OCI-M2 (cell line): ENCODE results near the gene SMOC2.

ENCODE experiments used
- DNase-seq: peaks from one replicate; lab custom pipeline; 2025; ENCODE audit not compliant: unreplicated experiment; lab: John Stamatoyannopoulos, UW

The SMOC2 gene, protein sequence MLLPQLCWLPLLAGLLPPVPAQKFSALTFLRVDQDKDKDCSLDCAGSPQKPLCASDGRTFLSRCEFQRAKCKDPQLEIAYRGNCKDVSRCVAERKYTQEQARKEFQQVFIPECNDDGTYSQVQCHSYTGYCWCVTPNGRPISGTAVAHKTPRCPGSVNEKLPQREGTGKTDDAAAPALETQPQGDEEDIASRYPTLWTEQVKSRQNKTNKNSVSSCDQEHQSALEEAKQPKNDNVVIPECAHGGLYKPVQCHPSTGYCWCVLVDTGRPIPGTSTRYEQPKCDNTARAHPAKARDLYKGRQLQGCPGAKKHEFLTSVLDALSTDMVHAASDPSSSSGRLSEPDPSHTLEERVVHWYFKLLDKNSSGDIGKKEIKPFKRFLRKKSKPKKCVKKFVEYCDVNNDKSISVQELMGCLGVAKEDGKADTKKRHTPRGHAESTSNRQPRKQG

DNA sequence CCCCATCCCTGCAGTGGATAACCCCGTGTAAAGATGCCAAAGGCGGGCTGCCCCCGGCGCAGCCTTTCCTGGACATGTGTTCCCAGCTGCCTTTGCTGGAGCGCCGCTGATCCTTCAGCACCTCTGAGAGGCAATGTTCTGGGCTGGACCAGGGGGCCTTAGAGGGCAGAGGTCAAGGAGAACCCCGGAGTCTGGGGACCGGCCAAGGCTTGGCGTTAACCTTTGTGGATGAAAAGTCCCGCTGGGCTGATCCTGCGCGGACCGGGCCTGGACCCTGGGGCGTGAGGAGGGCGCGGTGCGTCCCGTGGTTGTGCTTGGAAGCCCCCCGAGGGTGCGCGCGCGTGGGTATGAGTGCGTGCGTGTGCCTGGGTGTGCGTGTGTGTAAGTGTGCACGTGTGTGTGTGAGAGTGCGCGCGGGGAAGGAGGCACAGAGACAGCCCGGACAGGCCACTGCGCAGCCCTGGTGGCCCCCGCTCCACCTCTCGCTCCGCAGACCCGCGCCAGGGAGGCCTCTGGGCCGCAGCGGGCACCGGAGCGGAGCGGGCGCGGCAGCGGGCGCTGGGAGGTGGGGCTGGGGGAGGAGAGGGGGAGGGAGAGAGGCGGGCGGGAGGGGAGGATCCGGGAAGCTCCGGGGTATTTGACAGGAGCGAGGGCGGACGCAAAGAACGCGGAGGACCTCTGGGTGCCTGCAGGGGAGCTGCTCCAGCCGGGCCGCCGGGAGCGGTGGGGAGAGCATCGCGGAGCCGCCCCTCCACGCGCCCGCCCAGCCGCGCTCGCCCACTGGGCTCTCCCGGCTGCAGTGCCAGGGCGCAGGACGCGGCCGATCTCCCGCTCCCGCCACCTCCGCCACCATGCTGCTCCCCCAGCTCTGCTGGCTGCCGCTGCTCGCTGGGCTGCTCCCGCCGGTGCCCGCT lies at the start of gene SMOC2:
Gene SMOC2 (plus strand): TSS at position 665 of the 914 bp plus-strand sequence. CDS start 187 bp downstream, at position 852.
- no peak for DNase-seq

DNA sequence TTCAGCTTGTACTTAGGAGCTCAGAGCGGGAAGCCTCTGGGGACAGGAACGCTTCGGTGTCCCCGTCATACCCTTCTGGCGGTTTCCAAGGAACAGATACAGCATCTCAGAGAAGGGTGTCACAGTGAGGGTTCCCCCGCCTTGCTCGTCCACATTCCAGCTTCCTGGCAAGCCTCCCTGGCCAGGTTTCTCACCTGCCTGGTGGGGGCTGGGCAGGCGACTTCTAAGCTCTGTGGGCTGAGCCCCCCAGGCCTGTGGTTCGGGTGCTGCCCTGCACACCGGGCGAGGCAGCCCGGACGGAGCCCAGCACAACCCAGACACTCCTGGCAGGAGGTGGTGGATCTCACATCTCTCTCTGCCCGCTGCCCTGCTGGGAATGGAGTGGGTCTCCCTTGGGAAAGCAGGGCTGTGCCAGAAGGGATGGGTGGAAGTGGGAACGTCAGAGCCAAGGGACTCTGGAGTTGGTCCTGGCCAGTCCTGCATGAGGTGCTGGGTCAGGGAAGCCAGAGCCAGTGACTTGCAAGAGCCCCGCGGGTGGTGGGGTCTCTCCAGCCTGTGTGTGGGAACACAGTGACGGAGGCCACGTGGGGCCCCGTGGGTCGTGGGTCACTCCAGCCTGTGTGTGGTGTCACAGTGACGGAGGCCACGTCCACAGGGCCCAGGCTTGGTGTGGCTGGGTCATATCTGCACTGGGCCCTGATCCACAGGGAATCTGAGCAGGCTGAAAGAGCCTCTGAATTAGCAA lies 47.7 kb upstream of the SMOC2 start:
- no peak for DNase-seq

DNA sequence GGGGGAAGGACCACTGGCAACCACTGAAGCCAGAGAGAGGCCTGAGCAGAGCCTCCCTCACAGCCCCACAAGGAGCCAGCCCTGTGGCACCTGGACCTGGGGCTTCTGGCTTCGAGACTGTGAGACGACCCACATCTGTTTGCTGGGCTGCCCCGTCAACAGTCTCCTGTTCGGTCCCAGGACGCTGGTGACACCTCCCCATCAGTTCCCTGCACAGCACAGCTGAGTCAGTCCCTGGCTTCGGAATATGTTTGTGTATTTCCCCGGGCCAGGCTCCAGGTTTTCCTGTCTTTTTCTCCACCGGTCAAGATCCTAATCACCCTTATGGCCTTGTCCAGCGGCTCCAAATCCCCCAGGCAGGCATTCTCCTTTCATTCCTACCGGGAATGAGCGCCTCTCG lies 46.4 kb upstream of the SMOC2 start:
- no peak for DNase-seq

DNA sequence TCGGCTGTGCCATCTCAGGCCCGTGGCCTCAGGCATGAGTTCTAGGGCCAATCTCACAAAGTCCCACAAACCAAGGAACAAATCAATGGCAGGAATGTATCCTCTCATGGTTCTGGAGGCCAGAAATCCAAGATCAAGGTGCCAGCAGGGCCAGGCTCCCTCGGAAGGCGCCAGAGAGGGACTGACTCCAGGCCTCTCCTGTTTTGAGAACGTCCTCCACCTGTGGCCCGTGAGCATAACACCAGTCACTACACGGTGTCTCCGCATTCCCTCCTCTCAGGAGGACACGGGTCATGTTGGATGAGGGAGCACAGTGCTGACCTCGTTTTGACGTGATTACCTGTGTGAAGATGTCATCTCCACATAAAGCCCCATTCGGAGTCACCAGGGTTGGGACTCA lies 45.0 kb upstream of the SMOC2 start:
- no peak for DNase-seq

DNA sequence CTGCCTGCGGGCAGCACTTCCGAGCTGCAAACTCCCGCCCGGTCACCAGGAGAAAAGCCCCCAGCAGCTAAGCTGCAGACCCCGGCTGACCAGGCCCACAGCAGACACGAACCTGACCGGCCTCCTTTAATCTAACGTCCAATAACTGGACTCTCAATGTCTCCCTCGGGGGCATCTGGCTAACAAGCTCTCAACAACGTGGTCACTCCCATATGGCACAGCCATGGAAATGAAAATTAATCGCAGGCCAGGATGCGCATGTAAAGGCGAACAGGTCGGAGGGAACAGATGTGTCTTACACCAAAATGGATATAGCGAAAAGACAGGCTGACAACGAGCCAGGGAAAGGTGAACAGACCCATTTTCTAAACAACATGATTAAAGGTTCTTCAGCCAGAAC lies 44.4 kb upstream of the SMOC2 start:
- DNase-seq: no peak

DNA sequence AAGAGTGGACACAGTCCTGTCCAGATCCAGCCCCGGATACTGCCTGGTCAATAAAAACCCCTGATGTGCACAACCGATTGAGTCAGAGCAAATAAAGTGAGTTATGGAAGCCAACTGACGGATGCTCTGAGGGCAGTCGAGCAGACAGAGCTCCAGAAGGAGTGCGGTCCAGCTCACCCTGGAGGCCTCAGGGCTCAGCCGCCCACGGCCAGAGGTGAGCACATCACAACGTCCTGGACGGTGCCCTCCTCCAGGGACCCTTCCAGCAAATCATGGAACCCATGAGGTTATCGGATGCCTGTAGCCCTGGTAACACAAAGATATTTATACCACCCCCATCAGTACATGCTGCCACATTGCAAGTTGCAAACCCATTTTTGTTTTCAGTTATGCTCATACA lies 44.0 kb upstream of the SMOC2 start:
- no peak for DNase-seq

DNA sequence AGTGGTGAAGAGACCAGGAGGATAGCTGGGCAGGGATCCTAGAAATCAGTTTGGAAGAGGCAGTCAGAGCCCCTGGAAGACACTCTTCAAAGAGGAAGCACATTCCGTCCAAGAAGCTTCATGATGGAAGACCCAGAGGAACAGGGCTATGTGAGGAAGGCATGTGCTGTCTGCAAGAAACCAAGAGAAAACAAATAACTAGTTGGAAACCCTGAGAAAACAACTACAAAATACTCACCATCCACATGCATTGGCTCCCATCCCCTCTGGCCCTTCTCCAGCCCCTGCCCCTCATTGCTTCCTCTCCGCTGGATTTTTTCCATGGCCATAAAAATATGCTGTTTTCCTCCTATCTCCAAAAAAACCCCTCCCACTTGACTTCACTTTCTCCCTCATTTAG lies 40.9 kb upstream of the SMOC2 start:
- DNase-seq: no peak

DNA sequence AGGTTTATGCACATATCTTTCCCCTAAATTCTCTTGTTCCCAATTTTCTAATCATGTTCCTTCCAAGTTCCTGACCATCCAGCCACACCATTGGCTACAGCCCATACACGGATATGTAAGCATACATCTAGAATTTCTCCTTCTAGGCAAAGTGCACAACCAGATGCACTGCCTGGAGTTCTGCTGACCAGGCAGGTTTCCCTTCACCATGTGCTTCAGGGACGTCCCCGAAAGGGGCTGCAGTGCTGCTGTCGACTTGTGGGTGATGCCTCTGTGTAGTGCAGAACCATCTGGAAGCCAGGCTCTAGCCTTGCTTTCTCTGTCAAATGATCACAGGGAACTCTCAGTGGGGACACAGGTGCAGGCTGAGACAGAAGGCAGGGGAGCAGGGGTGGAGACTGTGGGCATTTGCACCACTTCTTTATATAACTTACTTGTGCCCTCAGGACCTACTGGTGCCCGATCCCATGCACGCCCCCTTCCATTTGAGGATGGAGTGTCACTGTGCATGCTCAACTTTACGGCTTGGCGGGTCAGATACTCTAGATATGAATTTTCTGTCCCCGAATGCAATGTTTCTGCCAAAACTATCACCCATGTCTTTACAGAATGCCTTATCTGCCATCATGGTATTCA lies 37.5 kb upstream of the SMOC2 start:
- DNase-seq: no peak

DNA sequence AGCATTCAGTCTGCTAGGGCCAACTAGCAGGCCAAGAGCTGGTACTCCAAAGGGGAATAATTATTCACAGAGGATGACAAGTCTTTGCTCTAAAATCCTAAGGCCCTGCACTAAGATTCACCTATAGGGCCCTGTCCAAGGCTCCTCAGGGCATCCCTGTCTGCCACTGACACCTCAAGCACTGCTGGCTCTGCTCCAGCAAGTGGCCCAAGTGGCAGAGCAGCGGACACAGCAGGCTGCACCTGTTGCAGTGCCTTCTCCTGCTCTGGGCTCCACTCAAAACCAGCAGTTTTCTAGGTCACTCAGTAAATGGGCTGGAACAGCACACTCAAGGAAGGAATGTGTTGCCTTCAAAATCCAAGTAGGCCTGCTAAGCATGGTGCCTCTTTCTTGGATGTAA lies 36.4 kb upstream of the SMOC2 start:
- no peak for DNase-seq

DNA sequence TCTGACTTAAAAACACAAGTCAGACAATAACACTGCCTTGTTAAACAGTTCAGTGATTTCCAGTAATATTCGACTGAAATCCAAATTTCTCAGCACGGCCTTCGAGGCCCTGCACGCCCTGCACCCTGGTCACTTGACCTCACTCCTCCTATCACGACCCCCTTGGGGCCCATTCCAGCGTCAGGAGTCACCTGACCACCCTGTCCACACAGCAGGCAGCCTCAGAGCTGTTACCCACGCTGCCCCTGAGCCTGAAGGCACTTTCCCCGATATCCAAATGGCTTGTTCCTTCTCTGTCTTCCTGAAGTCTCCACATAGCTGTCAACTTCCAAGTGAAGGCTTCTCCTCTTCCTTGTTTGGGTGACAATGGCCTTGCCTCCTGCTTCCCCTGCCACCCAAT lies 33.1 kb upstream of the SMOC2 start:
- DNase-seq: no peak

DNA sequence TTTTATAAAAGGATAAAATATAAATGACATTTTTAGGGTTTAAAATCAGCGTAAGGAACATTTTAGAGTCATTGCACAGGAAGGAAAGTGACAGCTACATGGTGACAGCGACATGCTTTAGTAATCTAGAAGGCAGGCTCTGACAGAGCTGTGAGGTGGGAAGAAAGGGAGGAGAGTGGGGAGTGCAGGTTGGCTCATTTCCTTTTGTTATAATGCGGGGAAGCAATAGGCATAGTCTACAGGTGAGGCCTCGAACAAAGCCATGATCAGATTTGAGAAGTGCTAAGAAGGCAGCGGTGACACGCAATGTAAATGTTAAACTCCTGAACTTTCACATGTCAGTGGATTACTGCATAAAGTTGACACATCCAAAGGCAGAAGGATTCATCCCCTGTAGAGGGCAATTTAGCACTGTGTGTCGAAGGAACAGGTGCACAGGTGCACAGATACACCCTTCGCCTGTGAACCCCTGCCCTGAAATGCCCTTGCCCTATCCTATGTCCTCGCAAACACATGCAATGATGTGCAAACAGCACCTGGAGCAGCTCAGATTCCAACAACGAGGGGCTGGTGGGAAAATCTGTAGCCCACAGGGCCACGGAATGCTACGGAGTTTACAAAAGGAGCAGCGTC lies 32.4 kb upstream of the SMOC2 start:
- DNase-seq: no peak

DNA sequence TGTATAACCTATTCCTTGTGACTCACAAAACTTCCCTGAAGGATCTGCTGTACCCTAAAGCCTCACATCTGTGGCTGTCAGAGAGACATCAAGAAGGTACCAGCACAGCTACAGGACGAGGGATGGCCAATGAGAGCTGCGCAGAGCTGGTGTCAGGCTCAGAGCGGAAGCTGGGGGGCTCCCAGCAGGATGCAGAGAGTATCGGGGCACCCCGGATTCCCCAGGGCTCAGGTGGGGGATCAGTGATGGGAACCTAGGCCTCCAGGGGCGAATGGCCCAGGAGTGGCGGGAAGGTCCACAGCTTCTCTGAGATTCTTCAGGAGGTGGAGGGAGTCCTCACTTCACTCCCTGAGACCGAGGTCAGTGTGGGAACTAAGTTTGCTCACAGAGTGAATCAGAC lies 30.9 kb upstream of the SMOC2 start:
- no peak for DNase-seq

DNA sequence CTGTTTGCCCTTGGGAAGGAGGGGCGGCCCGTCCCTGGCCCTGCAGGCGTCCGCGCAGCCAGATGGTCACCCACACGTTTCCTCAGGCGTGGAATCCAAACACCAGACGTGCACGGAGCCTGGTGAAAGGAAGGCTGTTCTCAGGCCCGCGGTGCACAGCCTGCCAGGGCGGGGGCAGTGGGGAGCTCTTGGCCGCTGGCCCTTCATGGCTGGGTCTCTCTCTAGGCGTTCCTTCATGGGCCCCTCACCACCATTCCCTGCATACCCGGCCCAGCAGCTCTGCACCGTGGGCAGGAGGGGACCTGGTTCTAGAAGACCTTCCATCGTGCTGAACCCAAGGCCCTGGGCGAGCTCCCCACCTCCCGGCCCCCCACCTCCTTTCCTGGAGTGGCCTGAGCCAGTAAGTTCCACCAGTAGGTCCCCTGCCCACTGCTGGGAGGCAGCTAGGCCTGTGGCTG lies 30.4 kb upstream of the SMOC2 start:
- no peak for DNase-seq

DNA sequence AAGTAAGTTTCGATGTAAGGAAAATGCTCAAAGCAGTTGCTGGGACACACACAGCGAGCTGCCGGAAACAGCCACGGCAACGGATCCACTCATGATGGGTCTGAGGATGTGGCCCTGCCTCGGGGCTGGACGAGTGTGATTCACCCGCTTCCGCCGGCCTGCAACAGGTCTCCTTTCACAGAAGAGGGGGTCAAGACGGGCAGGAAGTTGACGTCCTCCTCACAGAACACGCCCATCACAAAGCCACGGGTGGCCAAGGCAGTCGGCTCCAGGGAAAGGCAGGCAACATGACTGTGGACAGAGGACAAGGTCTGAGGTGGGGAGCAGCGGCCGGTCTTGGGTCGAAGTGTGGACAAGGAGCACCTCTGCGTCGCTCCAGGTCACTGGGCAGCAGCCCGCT lies 29.9 kb upstream of the SMOC2 start:
- no peak for DNase-seq

DNA sequence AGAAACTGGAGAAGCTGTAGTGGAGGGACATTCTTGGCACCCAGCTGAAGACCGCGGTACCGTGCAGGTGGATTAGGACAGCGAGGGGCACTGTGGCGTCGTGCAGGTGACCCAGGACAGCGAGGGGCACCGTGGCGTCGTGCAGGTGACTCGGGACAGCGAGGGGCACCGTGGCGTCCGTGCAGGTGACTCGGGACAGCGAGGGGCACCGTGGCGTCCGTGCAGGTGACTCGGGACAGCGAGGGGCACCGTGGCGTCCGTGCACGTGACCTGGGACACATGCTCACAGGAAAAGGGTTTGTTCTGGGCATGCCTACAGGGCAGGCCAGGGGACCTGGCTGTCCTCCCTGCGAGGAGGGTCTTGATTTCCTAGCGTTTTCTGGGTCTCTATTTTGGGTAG lies 29.2 kb upstream of the SMOC2 start:
- no peak for DNase-seq

DNA sequence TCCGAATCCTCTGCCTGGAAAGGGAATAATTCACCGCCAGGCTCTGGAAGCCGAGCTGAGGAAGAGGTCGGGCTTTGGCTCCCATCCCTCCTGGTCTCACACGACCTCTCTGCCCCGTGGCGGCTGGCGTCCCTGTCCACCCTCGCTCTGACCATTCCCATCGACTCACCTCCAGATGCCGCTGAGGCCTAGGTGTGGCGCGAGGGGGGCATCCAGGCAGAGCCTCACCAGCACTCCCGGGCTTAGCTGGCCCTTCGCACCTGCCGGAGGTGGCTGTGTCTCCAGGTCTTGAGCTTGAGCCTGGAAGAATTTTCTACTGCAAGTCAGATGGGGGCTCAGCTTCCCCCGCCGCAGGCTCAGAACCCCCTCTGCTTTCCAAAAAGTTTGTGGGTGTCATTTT lies 28.5 kb upstream of the SMOC2 start:
- no peak for DNase-seq

DNA sequence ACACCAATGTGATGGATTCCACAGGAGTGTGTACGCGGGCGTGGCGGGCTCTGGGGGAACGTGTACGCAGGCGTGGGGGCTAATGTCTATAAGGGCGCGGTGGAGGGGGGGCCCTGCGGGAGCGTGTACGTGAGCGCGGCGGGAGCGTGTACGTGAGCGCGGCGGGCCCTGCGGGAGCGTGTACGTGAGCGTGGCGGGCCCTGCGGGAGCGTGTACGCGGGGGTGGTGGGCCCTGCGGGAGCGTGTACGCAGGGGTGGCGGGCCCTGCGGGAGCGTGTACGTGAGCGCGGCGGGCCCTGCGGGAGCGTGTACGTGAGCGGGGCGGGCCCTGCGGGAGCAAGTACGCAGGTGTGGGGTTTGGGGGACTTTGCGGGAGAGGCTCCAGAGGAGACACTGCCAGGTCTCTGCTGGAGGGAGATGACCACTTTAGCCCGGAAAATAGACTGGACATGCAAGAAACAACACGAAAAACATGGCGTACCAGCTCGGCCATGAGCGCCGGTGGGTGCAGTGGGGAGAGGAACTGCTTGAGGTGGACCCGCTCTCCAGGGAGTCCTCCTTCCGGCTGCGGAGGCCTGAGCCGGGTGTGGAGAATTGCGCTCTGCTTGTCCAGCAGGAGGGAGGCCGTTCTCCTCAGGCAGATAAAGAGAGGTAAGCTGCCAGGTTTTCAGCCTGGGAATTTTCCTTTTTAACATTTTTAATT lies 27.8 kb upstream of the SMOC2 start:
- DNase-seq: no peak

DNA sequence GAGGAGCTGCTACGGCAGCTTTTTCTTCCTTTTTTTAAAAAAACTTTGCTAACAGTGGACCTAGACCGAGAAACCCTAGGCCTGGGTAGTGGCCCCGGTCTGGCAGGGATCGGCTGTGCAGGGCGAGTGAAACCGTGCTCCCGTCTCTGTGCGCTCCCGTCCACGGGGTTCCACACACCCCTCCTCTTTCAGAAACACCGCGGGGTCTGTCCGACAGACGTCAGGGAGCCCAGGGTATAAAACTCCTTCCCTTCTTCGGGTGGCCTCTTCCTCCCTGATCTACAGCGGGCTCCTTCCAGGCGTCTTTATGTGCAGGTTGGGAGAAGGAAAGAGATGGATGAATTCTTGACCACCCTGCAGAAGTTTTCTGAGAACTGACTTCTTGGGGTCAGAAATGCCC lies 27.1 kb upstream of the SMOC2 start:
- no peak for DNase-seq

DNA sequence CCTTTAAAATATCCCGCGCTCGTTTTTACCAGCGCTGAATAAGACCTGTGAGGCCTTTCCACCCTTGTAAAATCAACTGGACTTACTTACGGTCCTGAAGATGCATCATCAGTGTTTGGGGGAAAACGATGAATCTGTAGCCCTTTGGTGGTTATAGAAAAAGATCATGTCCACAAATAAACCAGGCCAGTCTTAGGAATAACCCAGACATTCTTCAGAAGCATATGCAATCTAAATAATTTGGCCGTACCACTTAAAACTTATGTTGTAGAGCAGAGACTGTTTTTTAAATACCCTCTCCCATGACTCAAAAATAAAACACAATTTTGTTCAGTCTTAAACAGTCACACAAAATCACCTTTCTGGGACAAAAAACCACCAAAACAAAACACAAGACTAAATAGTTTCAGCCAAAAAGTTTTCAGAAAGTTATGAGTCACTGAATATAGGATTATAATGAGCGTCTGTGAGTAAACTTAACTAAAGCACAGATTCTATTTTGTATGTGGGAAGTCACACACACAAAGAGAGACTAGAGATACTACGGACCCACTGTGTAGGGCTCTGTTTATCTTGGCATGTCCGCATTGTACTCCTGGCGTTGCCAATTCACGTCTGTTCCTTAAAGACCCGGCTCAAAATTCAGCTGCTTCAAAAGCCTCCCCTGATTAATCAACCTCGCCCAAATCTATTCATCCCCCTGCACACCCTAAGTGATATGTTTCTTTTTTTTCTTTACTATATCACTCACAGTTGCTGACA lies 26.5 kb upstream of the SMOC2 start:
- DNase-seq: no peak
